Transverse colon (tissue), 4 donors: ENCODE data around the gene ZBP1. TPM values are rescaled to one million over a fixed set of nuclear protein-coding genes. Genes with fewer than 3 reads are reported as not detected.

Experiments
- DNase-seq: peaks from one replicate; pipeline ENCODE4 v3.0.0-alpha.2; 2019
- H3K27ac ChIP-seq, 4 donors: fragments of 200-600 bp; sonication (generic); 2 replicates each; pipeline ENCODE4 v1.5.1; 2016 to 2018; ENCODE audit warnings: inconsistent platforms in 4 of 4
- H3K27me3 ChIP-seq: fragments of 200-600 bp; sonication (generic); 2 replicates; pipeline ENCODE4 v1.5.1; 2017; ENCODE audit warnings: inconsistent platforms
- H3K36me3 ChIP-seq, 4 donors: fragments of 200-600 bp; sonication (generic); 2 replicates each; pipeline ENCODE4 v1.5.1; 2017 to 2019; ENCODE audit warnings: inconsistent platforms in 4 of 4
- H3K4me1 ChIP-seq, 4 donors: fragments of 200-600 bp; sonication (generic); 2 replicates each; pipeline ENCODE4 v1.5.1; 2017 to 2020; ENCODE audit warnings: inconsistent platforms in 4 of 4
- H3K4me3 ChIP-seq, 4 donors: fragments of 200-600 bp; sonication (generic); 1 replicate in 1 of 4; 2 replicates in 3 of 4; pipeline versions ENCODE4 v1.5.1 to v1.6.1; 2017 to 2019; ENCODE audit warnings: inconsistent platforms in 4 of 4
- H3K9me3 ChIP-seq, 2 donors: fragments of 200-600 bp; sonication (generic); 2 replicates each; pipeline ENCODE4 v1.5.1; 2017 to 2019; ENCODE audit warnings: inconsistent platforms in 2 of 2
- CTCF ChIP-seq, 5 experiments: fragments of 200-600 bp in 3 of 5; fragments of 450-650 bp in 2 of 5; sonication (generic) in 3 of 5; IDR thresholded peaks; 1 replicate in 2 of 5; 2 replicates in 3 of 5; pipeline ENCODE4 v1.5.1; 2016 to 2017; ENCODE audit warnings: antibody characterized with exemption in 5 of 5, inconsistent platforms in 3 of 5, mild to moderate bottlenecking in 2 of 5, moderate library complexity in 1 of 5
- EP300 ChIP-seq: sonication (generic); formaldehyde crosslinking; IDR thresholded peaks from one replicate; pipeline ENCODE4 v1.6.1; 2017; ENCODE audit warnings: antibody characterized with exemption, low read depth
- POLR2A ChIP-seq: fragments of 450-650 bp; IDR thresholded peaks from one replicate; pipeline ENCODE4 v1.6.1; 2016; ENCODE audit warnings: antibody characterized with exemption, mild to moderate bottlenecking, moderate library complexity
- POLR2AphosphoS5 ChIP-seq, 3 donors: sonication (generic); formaldehyde crosslinking; IDR thresholded peaks; one replicate each; pipeline ENCODE4 v1.6.1; 2016; ENCODE audit warnings: antibody characterized with exemption in 3 of 3
- WGBS, 2 donors: methylation state at CpG; one replicate each; pipeline ENCODE4 v1.1.5; 2018; ENCODE audit warnings: low coverage in 1 of 2; 5-methylcytosine and 5-hydroxymethylcytosine counted together
- in situ Hi-C, 4 donors: fragments of 200-750 bp; cut with MboI; loops; one replicate each; pipeline versions ENCODE4 v1.15.0 to v1.15.1; 2017; ENCODE audit warnings: low sequenced_read_pairs in 3 of 4, low pct_ligation_motif_present in 1 of 4, low pct_unique_long_range_greater_than_20kb in 1 of 4
- intact Hi-C: fragments of 100-400 bp; cut with DNase I; formaldehyde crosslinking; loops from one replicate; pipeline ENCODE4 v1.15.1; 2023; ENCODE audit warnings: low total_unique reads
- total RNA-seq, 4 donors: library from RNA; depleted of rRNA; stranded (reverse); fragments of >200 nt; gene quantifications; one replicate each; pipeline ENCODE4 v1.1.0, GENCODE V29; 2016

ZBP1 gene
- total RNA-seq, 4 donors from 2014 or later, result 1.6 to 4.4 TPM; not detected in 2

GRCh38 chr20:57616143-57616951, 3.9 kb downstream of the ZBP1 start:
- Histone ChIP-seq H3K27me3 (no peaks in the 10 kb centered on the region), H3K27ac (no peak overlapping the region), H3K4me3 (no peak overlapping the region), H3K9me3 (no peaks in the 10 kb centered on the region), H3K36me3 (no peaks in the 10 kb centered on the region), H3K4me1 (peaks cover 3 to 30% (median 11%) of the 10 kb centered on the region in 4 donors)
- intact Hi-C loops (no loop called here), in situ Hi-C loops (loop anchor here in 1 of 4 donors (25.0 kb wide), 1 partner anchor 229 kb away; the partner anchor contains the start of gene RBM38)
- WGBS, 2 donors, result 89% methylated on average over 19 of the region's 20 CpGs; no CpG with 5 or more reads in 1 of the 2 donors
- no peak for DNase-seq
- no peak for TF ChIP-seq POLR2A
- no peak for TF ChIP-seq CTCF (IDR thresholded peaks at IDR 0.05)
- TF ChIP-seq POLR2AphosphoS5 (IDR thresholded peaks at IDR 0.05), result no peak
- TF ChIP-seq EP300, result no peak

DNA sequence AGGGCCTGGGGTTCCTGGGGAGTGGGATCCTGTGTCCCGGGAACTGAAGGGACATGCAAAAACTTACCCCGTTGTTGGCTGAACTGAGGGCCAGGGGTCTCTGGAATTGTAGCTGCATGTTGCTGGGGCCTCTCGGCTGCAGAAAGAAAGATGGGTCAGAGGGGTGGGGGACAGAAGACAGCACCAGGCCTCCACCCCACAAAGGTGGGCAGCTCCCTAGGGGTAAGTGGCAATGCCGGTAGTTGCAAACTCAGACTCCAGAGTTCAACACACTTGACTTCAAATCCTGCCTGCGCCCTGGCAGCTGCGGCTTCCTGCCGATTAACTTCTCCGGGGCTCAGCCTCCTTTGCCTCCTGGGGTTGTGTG, 4.8 kb downstream of the ZBP1 start:
- Histone ChIP-seq H3K27ac (no peak overlapping the region), H3K4me1 (peaks cover 0 to 21% (median 8%) of the 10 kb centered on the region in 4 donors), H3K36me3 (no peaks in the 10 kb centered on the region), H3K27me3 (no peaks in the 10 kb centered on the region), H3K4me3 (no peak overlapping the region), H3K9me3 (no peaks in the 10 kb centered on the region)
- TF ChIP-seq POLR2AphosphoS5 (IDR thresholded peaks at IDR 0.05) (no peak), CTCF (IDR thresholded peaks at IDR 0.05) (no peak), EP300 (no peak), POLR2A (no peak)
- in situ Hi-C loops, result loop anchor here in 1 of 4 donors (25.0 kb wide), 1 partner anchor 228 kb away; the partner anchor contains the start of gene RBM38
- intact Hi-C loops, result no loop called here
- no peak for DNase-seq
- WGBS, 2 donors, result 80 to 90% methylated on average over 3 to 8 of the region's 8 CpGs

- Histone ChIP-seq H3K4me3 (no peak overlapping the region), H3K27me3 (no peaks in the 10 kb centered on the region), H3K9me3 (no peaks in the 10 kb centered on the region), H3K4me1 (peaks cover 0 to 16% (median 8%) of the 10 kb centered on the region in 4 donors), H3K36me3 (no peaks in the 10 kb centered on the region), H3K27ac (no peak overlapping the region)
- intact Hi-C loops (no loop called here), in situ Hi-C loops (loop anchor here in 1 of 4 donors (25.0 kb wide), 1 partner anchor 227 kb away; the partner anchor contains the start of gene RBM38)
- TF ChIP-seq CTCF (IDR thresholded peaks at IDR 0.05), result no peak
- TF ChIP-seq EP300, result no peak
- WGBS, 2 donors, result 91 to 93% methylated on average over 2 to 16 of the region's 16 CpGs
- DNase-seq, result no peak
Observed at GRCh38 chr20:57614490-57615444, 5.5 kb downstream of the ZBP1 start.

- H3K36me3 ChIP-seq, result no peaks in the 10 kb centered on the region
- H3K27me3 ChIP-seq, result no peaks in the 10 kb centered on the region
- H3K4me3 ChIP-seq, result no peak overlapping the region
- DNase-seq, result no peak
- WGBS, 2 donors, result 91 to 100% methylated on average over 1 to 12 of the region's 12 CpGs
- in situ Hi-C loops, result loop anchor here in 1 of 4 donors (25.0 kb wide), 1 partner anchor 226 kb away; the partner anchor contains the start of gene RBM38
- TF ChIP-seq EP300 (no peak), POLR2A (no peak)
- no peak overlapping the region for H3K27ac ChIP-seq
- intact Hi-C loops, result no loop called here
- peaks cover 0 to 13% (median 6%) of the 10 kb centered on the region in 4 donors for H3K4me1 ChIP-seq
- no peaks in the 10 kb centered on the region for H3K9me3 ChIP-seq
Observed at GRCh38 chr20:57613481-57613921, 6.7 kb downstream of the ZBP1 start.
